HepG2 (cell line): ENCODE measurements around the gene PRIMA1. TPM values are rescaled to one million over a fixed set of nuclear protein-coding genes. Genes with fewer than 3 reads are reported as not detected.

Experiments
- ATM ChIP-seq: fragments of 450-650 bp; IDR thresholded peaks from 2 replicates; pipeline ENCODE4 v1.7.1; 2017; ENCODE audit warnings: mild to moderate bottlenecking, borderline replicate concordance
- CTCF ChIP-seq: sonication (generic); formaldehyde crosslinking; IDR thresholded peaks from 2 replicates; pipeline ENCODE4 v1.5.0; 2020; ENCODE audit warnings: mild to moderate bottlenecking, missing genetic modification reagents, moderate library complexity
- DR1 ChIP-seq: sonication (generic); formaldehyde crosslinking; IDR thresholded peaks from 2 replicates; pipeline ENCODE4 v1.8.0; 2021; ENCODE audit warnings: mild to moderate bottlenecking, missing genetic modification reagents, inconsistent platforms
- FOXA3 ChIP-seq: IDR thresholded peaks from 2 replicates; pipeline ENCODE4 v1.6.1; 2016; ENCODE audit warnings: missing genetic modification reagents, missing compliant biosample characterization
- ISL2 ChIP-seq: sonication (generic); formaldehyde crosslinking; IDR thresholded peaks from 2 replicates; pipeline ENCODE4 v1.5.0; 2020; ENCODE audit warnings: missing genetic modification reagents
- MBD4 ChIP-seq: IDR thresholded peaks from 2 replicates; pipeline ENCODE4 v1.6.1; 2012; ENCODE audit warnings: low read length, inconsistent platforms, borderline replicate concordance
- NCOR1 ChIP-seq: fragments of 200-600 bp; sonication (generic); IDR thresholded peaks from 2 replicates; pipeline ENCODE4 v1.7.0; 2017; ENCODE audit warnings: antibody characterized with exemption, low read length, borderline replicate concordance
- RBFOX2 ChIP-seq: fragments of 200-400 bp; formaldehyde crosslinking; IDR thresholded peaks from 2 replicates; pipeline ENCODE4 v1.6.1; 2017; ENCODE audit warnings: low read depth, mild to moderate bottlenecking, low read length
- RCOR2 ChIP-seq: IDR thresholded peaks from 2 replicates; pipeline ENCODE4 v1.6.1; 2016; ENCODE audit warnings: missing biosample characterization, missing genetic modification reagents
- SMARCC2 ChIP-seq: fragments of 450-650 bp; IDR thresholded peaks from 2 replicates; pipeline ENCODE4 v1.6.1; 2017; ENCODE audit warnings: antibody characterized with exemption, mild to moderate bottlenecking
- TCF7L2 ChIP-seq: IDR thresholded peaks from 2 replicates; pipeline ENCODE4 v1.6.1; 2011; ENCODE audit warnings: mild to moderate bottlenecking, low read depth, low read length, moderate library complexity
- TFE3 ChIP-seq: IDR thresholded peaks from 2 replicates; pipeline ENCODE4 v1.6.1; 2016
- ZBTB42 ChIP-seq: sonication (generic); formaldehyde crosslinking; IDR thresholded peaks from 2 replicates; pipeline ENCODE4 v1.5.0; 2020; ENCODE audit warnings: mild to moderate bottlenecking, missing genetic modification reagents
- ZNF12 ChIP-seq: sonication (generic); formaldehyde crosslinking; IDR thresholded peaks from 2 replicates; pipeline ENCODE4 v1.5.0; 2020; ENCODE audit warnings: missing genetic modification reagents
- ZNF260 ChIP-seq: sonication (generic); formaldehyde crosslinking; IDR thresholded peaks from 2 replicates; pipeline ENCODE4 v1.4.0; 2020; ENCODE audit warnings: missing genetic modification reagents, low read depth, mild to moderate bottlenecking, borderline replicate concordance
- ZNF331 ChIP-seq: sonication (generic); formaldehyde crosslinking; IDR thresholded peaks from 2 replicates; pipeline ENCODE4 v1.4.0; 2020; ENCODE audit warnings: missing genetic modification reagents
- ZNF383 ChIP-seq: sonication (generic); formaldehyde crosslinking; IDR thresholded peaks from 2 replicates; pipeline ENCODE4 v1.4.0; 2020; ENCODE audit warnings: missing genetic modification reagents, mild to moderate bottlenecking, borderline replicate concordance
- ZNF615 ChIP-seq: sonication (generic); formaldehyde crosslinking; IDR thresholded peaks from 2 replicates; pipeline ENCODE4 v1.5.0; 2020; ENCODE audit warnings: mild to moderate bottlenecking, missing genetic modification reagents, borderline replicate concordance
- polyA plus RNA-seq, 8 experiments: library from polyadenylated mRNA; depleted of rRNA in 3 of 8; stranded (reverse) in 7 of 8; unstranded in 1 of 8; fragments of >200 nt; fragmentation: Illumina TruSeq in 4 of 8; extraction: Trizol in 4 of 8; gene quantifications; 2 replicates each; pipeline versions ENCODE4 v1.2.1 to v1.2.3, GENCODE V29; 2011 to 2016; ENCODE audit warnings: low read depth in 4 of 8, missing spikeins in 1 of 8, mixed read lengths in 1 of 8; ENCODE audit not compliant: insufficient read depth in 1 of 8
- total RNA-seq, 5 experiments: library from RNA; depleted of rRNA; stranded (reverse); fragments of >200 nt; fragmentation: Illumina TruSeq; extraction: Trizol; gene quantifications; 2 replicates each; pipeline ENCODE4 v1.2.3, GENCODE V29; 2016; ENCODE audit warnings: low read depth in 1 of 5
- TF ChIP-seq, protein P1 (sequence below): sonication (generic); formaldehyde crosslinking; IDR thresholded peaks from 2 replicates; pipeline ENCODE4 v1.4.0; 2020; ENCODE audit warnings: missing genetic modification reagents, borderline replicate concordance
- TF ChIP-seq, protein P2 (sequence below): sonication (generic); formaldehyde crosslinking; IDR thresholded peaks from 2 replicates; pipeline ENCODE4 v1.4.0; 2020; ENCODE audit warnings: missing genetic modification reagents, borderline replicate concordance

PRIMA1 gene
- total and polyA plus RNA-seq, 2 of the 13 experiments (the other 11 are each of a cell fraction or from before 2014, with no cell fraction given), result 2.4 to 3.2 TPM

DNA sequence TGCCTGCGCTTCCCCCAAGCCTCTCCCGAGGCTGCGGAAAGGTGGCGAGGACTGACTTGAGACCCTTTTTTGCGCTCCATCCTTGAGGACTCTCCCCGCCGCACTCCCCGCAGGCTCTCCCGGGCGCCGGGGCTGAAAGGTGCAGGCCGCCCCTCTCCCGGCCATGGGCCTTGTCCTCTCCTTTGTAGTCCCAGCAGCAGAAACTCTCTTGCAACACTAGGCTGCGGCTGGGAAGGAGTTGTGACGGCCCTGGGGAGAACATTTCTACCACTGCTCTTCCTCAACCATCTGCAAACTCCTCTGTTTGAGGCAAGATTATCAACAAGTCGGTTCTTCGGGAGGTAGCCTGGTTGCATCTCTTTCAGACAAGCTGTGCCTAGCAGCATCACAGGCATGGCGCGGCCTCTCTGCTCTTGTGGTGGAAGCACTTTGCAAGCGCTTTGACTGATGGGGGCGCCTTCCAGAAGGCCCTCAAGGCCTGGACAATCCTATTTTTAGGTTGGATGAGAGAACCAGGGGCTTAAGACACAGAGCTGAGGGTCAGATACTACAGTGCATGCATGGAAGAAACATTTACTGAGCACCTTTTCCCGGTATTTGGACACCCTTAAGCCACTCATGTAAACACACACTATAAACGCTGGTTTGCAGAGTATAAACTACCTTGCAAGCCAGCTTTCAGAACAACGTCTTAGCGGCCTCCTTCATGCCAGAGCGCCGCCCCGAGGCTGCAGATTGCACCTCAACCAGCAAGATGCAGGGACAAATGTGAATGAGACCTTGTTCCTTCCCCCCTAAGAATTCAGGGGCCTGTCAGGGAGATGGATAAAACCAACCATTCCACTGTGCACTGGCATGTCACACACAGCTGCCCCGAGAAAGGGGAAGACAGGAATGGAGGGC, 1.2 kb upstream of the PRIMA1 start (continued):
- TF ChIP-seq ZNF12 (CRISPR knock-in tag) (0 out of 2 replicates have a peak, but pooled peaks have one; percentile 8), NCOR1 (no peak), ISL2 (CRISPR knock-in tag) (no peak), DR1 (CRISPR knock-in tag) (no peak), ZNF260 (no peak), SMARCC2 (no peak), TCF7L2 (no peak), ZNF615 (no peak), CTCF (CRISPR knock-in tag) (peak; percentile 47), ATM (no peak), FOXA3 (0 out of 2 replicates have a peak, but pooled peaks have one; percentile 18), RBFOX2 (no peak), TFE3 (no peak), MBD4 (no peak), ZNF331 (no peak), RCOR2 (CRISPR knock-in tag) (no peak), ZNF383 (CRISPR knock-in tag) (no peak), ZBTB42 (no peak)
- TF ChIP-seq, protein P1, sequence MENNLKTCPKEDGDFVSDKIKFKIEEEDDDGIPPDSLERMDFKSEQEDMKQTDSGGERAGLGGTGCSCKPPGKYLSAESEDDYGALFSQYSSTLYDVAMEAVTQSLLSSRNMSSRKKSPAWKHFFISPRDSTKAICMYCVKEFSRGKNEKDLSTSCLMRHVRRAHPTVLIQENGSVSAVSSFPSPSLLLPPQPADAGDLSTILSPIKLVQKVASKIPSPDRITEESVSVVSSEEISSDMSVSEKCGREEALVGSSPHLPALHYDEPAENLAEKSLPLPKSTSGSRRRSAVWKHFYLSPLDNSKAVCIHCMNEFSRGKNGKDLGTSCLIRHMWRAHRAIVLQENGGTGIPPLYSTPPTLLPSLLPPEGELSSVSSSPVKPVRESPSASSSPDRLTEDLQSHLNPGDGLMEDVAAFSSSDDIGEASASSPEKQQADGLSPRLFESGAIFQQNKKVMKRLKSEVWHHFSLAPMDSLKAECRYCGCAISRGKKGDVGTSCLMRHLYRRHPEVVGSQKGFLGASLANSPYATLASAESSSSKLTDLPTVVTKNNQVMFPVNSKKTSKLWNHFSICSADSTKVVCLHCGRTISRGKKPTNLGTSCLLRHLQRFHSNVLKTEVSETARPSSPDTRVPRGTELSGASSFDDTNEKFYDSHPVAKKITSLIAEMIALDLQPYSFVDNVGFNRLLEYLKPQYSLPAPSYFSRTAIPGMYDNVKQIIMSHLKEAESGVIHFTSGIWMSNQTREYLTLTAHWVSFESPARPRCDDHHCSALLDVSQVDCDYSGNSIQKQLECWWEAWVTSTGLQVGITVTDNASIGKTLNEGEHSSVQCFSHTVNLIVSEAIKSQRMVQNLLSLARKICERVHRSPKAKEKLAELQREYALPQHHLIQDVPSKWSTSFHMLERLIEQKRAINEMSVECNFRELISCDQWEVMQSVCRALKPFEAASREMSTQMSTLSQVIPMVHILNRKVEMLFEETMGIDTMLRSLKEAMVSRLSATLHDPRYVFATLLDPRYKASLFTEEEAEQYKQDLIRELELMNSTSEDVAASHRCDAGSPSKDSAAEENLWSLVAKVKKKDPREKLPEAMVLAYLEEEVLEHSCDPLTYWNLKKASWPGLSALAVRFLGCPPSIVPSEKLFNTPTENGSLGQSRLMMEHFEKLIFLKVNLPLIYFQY (CRISPR knock-in tag), result no peak
- TF ChIP-seq, protein P2, sequence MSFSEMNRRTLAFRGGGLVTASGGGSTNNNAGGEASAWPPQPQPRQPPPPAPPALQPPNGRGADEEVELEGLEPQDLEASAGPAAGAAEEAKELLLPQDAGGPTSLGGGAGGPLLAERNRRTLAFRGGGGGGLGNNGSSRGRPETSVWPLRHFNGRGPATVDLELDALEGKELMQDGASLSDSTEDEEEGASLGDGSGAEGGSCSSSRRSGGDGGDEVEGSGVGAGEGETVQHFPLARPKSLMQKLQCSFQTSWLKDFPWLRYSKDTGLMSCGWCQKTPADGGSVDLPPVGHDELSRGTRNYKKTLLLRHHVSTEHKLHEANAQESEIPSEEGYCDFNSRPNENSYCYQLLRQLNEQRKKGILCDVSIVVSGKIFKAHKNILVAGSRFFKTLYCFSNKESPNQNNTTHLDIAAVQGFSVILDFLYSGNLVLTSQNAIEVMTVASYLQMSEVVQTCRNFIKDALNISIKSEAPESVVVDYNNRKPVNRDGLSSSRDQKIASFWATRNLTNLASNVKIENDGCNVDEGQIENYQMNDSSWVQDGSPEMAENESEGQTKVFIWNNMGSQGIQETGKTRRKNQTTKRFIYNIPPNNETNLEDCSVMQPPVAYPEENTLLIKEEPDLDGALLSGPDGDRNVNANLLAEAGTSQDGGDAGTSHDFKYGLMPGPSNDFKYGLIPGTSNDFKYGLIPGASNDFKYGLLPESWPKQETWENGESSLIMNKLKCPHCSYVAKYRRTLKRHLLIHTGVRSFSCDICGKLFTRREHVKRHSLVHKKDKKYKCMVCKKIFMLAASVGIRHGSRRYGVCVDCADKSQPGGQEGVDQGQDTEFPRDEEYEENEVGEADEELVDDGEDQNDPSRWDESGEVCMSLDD (CRISPR knock-in tag), result no peak
